ENCODE data around the gene VWF. TPM values are rescaled to one million over a fixed set of nuclear protein-coding genes. Genes with fewer than 3 reads are reported as not detected.
A peak's percentile ranks its signal among the peaks of the same experiment; 100 is the strongest.

Gene VWF
- total RNA-seq, 1 donor from 2014 or later, result 0.06 TPM

DNA sequence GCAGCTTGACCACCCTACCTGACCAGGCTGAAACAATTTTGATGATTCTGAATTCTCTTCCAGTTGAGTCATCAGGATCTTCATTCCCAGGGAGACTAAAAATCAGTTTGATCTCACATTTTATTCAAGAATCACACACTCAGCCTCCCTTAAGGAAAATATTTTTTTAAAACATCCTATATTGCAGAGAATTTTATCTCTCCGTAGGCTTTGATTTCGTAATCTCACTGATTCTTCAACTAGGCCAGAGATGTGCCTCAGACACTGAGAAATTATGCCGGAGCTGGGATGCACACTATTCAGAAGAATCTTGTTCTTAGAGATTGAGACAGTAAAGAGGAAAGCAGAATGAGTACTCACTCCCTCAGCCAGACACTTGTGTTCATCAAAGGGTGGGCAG is 172.4 kb downstream of the VWF start:
- TF ChIP-seq, protein P1, sequence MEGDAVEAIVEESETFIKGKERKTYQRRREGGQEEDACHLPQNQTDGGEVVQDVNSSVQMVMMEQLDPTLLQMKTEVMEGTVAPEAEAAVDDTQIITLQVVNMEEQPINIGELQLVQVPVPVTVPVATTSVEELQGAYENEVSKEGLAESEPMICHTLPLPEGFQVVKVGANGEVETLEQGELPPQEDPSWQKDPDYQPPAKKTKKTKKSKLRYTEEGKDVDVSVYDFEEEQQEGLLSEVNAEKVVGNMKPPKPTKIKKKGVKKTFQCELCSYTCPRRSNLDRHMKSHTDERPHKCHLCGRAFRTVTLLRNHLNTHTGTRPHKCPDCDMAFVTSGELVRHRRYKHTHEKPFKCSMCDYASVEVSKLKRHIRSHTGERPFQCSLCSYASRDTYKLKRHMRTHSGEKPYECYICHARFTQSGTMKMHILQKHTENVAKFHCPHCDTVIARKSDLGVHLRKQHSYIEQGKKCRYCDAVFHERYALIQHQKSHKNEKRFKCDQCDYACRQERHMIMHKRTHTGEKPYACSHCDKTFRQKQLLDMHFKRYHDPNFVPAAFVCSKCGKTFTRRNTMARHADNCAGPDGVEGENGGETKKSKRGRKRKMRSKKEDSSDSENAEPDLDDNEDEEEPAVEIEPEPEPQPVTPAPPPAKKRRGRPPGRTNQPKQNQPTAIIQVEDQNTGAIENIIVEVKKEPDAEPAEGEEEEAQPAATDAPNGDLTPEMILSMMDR (conservative IDR thresholded peaks at IDR 0.05; ENCODE audit: low read depth, low read length), result no peak
- no peak overlapping the region for H3K4me3 ChIP-seq (ENCODE audit: low read depth, low read length)
- DNase-seq (ENCODE audit: low read depth), result no peak

DNA sequence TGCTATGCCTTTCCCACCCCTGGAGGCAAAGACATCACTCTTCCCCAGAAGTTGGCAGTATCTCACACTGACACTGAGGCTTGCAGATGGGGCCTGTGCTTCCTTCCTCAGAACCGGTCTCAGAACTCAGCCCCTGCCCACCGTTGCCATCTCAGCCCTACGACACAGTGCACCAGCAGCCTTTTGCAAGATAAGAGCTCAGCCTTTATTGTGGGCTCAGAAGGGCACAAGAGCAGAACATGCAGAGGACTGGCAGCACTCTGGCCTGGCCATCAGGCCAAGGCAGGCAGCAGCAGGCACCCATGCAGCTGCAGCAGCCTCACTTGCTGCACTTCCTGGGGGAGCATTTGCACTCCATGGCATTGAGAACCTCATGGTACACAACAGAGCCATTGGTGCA is 175.8 kb downstream of the VWF start:
- DNase-seq (ENCODE audit: low read depth), result no peak
- TF ChIP-seq, protein P1 (conservative IDR thresholded peaks at IDR 0.05; ENCODE audit: low read depth, low read length), result no peak

DNA sequence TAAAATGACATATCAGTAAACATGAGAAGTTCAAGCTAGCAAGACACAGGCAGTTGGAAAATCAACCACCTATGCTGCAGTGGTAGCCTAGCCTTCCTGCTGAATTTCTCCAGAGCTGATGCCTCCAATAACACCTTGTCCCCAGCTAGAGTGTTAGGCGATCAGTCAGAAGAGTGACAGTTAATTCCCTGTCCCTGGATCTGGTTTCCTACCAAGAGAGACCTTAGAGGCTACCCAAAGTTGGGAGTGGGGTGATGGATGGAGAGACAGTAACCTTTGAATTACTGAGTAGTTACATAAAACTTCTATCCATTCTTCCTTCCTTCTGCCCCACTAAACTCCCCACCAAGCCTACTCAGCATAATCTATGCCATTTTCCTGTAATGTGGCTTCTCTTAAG is 177.5 kb downstream of the VWF start:
- TF ChIP-seq, protein P1 (conservative IDR thresholded peaks at IDR 0.05; ENCODE audit: low read depth, low read length), result no peak
- no peak overlapping the region for H3K4me3 ChIP-seq (ENCODE audit: low read depth, low read length)
- no peak for DNase-seq (ENCODE audit: low read depth)

More for the DNA sequence above, 175.8 kb downstream of the VWF start:
- no peak overlapping the region for H3K4me3 ChIP-seq (ENCODE audit: low read depth, low read length)

DNA sequence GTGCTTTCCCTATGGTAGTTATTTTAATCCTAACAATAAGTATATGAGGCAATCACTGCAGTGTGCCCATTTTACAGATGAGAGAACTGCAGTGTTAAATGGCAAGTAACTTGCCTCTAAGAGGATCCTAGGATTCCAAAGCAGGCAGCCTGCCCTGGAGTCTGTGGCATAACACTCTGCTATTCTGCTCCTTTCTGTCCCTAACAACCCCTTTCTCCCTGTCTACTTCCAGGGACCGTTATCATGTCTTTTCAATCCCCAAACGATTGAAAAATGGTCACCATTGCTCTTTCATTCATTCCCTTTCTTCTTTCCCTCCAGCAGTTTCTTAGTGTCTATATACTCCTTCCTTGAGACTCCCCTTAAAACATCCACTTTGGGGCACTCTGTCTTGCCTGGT is 178.1 kb downstream of the VWF start:
- DNase-seq (ENCODE audit: low read depth), result no peak
- no peak overlapping the region for H3K4me3 ChIP-seq (ENCODE audit: low read depth, low read length)
- TF ChIP-seq, protein P1 (conservative IDR thresholded peaks at IDR 0.05; ENCODE audit: low read depth, low read length), result no peak

DNA sequence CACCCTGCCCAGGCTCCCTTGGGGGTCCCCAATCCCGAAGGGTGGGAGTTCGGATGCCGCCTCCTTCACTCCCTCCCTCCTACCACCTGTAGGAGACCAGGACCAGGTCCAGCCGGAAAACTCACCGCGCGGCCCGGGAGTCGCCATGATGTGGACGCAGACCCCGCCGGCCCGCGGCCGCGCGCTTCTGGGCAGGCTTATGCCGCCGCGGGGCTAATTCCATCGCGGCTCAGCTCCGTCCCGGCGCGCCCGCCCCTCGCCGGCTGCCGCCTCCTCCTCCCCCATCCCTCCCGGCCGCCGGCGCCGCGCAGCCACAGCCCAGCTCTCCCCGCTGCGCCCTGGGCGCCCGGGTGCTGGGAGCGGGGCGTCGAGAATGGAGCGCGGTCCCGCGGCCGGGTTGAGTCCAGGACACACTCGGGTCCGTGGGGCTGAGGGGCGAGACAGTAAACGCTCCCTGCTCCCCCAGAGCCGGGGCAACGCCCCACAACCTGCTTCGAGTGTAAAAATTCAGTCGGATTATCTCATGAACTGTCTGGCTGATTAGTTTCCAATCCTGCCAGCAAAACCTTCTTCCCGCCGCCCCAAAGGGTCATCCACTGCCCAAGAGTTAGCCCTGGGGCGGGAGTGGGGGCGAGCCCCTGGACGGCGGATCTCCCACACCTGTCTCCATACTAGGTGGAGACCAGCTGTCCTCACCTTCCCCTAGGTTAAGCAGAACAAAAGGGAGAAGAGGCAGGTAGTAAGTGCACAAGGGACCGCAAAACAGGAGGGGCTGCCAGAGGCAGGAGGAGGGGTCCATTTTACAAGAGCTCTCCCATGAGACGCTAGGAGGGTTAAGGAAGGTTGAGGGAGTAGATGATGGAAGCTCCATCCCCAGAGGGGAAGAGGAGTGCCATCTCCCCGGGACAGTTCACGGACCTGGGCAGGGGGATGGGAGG is 179.1 kb downstream of the VWF start, which contains the start of gene ANO2:
Gene ANO2, minus strand, starts transcription at position 189 of the 938 bp plus-strand sequence. Its CDS starts 42 bp downstream, at position 147.
- no peak for DNase-seq (ENCODE audit: low read depth)
- TF ChIP-seq, protein P1 (conservative IDR thresholded peaks at IDR 0.05; ENCODE audit: low read depth, low read length), result no peak
- H3K4me3 ChIP-seq (ENCODE audit: low read depth, low read length), result peak within 1 kb of the TSS; percentile 11

DNA sequence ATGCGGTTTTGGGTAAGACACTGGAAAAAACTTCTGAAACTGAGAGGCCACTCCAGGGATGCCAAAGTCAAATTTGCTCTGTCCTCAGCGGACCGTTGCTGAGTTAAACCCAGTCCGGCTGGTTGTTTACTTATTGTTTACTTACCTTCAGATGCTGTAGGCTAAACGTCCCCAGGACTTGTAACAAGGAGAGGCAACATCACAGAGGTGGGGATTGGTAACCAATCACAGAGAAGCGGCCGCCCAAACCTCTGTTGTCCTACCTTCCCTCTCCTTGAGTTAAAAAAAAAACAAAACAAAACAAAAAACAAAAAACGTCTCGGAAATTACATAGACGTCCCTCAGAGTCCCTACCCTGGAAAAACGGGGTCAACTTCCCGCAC is 179.8 kb downstream of the VWF start:
- TF ChIP-seq, protein P1 (conservative IDR thresholded peaks at IDR 0.05; ENCODE audit: low read depth, low read length), result no peak
- no peak for DNase-seq (ENCODE audit: low read depth)
- H3K4me3 ChIP-seq (ENCODE audit: low read depth, low read length), result peak overlapping the region; percentile 11

Data from epithelial cell of proximal tubule (primary cell).